HEK293 (cell line): ENCODE data around the gene TMED3.

ENCODE experiments used
- CTCF ChIP-seq: fragments of 450-650 bp; formaldehyde crosslinking; IDR thresholded peaks from 2 replicates; pipeline ENCODE4 v1.5.1; 2016; ENCODE audit warnings: missing biosample characterization, missing genetic modification characterization
- PRDM4 ChIP-seq: fragments of 450-650 bp; formaldehyde crosslinking; IDR thresholded peaks from 2 replicates; pipeline ENCODE4 v1.5.1; 2017; ENCODE audit warnings: missing biosample characterization, missing genetic modification characterization
- ZNF10 ChIP-seq: fragments of 450-650 bp; formaldehyde crosslinking; IDR thresholded peaks from 2 replicates; pipeline ENCODE4 v1.5.1; 2017; ENCODE audit warnings: missing biosample characterization, missing genetic modification characterization

- TF ChIP-seq CTCF (tag by site-specific recombination) (no peak), PRDM4 (tag by site-specific recombination) (no peak), ZNF10 (tag by site-specific recombination) (no peak)
Measured at GRCh38 chr15:79370716-79371115, 59.8 kb downstream of the TMED3 start.
